ENCODE data around the gene UBE2F.
"Not testable (repeated sequence)": the region's sequence is repeated elsewhere in the genome, so short reads cannot be mapped to it uniquely, and the experiment has no call there.

The UBE2F gene

GRCh38 chr2:237946423-237946822 lies 20.4 kb upstream of the UBE2F start:
- no peak for DNase-seq

GRCh38 chr2:237951354-237951753 lies 15.5 kb upstream of the UBE2F start:
- DNase-seq, result not testable (repeated sequence)

DNA sequence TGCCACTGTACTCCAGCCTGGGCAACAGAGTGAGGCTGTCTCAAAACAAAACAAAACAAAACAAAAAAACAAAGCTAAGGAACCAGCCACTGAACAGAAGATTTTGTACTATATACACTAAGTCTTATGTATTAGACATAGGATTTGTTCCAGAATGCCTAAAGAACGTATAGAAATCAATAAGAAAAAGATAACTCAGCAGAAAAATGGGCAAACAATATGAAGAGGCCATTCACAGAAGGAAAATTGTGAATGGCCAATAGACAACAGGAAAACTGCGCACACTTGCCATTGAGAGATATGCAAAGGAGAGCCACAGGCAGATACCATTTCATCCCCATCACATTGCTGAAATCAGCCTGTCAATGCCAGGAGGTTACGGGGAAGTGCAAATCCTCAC lies 14.9 kb upstream of the UBE2F start:
- DNase-seq, result no peak

DNA sequence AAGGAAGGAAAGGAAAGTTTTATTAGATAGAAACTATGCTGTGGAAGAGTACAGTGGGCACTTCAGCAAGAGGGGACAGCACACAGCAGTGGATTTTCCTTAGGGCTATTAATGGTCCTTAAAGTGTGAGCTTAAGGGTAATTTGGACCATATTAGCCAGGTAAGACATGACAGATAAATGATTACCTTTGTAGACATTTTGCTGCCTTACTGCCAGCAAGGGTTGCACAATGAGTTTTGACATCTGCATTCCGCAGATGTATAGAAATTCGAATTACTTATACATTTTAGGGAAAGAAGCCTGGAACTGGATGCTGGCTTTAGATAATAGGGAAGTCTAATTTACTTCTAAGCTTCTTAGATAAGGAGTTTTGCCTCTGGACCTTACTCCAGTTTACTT lies 14.0 kb upstream of the UBE2F start:
- no peak for DNase-seq

DNA sequence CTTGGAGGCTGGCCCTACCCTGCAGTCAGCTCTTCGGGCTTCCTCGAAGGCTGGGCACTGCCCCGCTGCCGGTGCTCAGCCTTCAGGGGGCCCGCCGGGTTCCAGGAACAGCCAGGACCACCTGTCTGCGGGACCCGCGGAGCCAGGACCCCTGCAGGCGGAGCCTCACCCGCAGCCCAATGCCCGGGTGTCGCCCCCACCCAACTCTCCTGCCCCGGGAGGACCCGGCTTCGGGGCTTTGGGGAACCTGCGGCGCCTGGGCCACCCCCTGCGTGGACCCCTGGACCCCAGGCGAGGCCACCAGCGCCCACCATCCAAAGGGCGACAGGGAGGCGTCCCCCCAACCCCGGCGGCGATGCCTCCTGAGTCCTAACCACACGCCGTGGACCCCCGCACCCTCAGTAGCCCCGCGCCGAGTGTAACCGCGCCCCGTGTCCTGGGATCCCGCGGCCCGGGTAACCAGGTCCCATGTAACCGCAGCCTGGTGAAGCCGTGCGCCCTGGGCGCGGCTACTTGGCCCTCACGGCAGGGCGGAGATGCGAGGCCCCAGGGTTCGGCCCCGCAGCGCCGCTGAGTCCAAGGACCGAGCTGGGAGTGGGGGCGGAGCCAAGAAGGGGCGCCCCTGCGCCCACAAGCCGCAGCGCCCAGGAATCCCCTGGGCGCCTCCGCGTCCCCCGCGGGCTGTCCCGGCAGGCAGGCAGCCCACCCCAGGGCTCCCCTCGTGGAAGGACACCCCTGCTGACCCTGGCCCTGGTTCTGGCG lies 11.0 kb upstream of the UBE2F start:
- peak; percentile 15 for DNase-seq

DNA sequence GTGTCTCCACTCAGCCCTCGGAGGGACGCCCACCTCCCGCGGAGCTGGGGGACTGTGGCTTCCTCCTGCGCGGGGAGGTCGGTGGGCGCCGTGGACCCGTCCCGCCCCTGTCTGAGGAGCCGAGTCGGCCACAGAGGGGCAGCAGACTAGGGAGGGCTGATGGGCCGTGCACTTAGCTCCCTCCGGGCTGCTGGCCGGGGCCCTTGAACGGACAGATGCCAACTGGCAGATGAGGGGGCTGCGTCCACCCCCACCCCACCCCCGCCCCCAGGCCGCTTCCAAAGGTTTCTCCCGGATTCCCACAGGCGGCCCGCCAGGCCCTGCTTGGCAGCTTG lies 10.4 kb upstream of the UBE2F start:
- DNase-seq, result no peak

GRCh38 chr2:237961637-237962036 lies 5.2 kb upstream of the UBE2F start:
- DNase-seq, result no peak

- DNase-seq, result no peak
Measured at GRCh38 chr2:237962432-237963084, 4.3 kb upstream of the UBE2F start.

DNA sequence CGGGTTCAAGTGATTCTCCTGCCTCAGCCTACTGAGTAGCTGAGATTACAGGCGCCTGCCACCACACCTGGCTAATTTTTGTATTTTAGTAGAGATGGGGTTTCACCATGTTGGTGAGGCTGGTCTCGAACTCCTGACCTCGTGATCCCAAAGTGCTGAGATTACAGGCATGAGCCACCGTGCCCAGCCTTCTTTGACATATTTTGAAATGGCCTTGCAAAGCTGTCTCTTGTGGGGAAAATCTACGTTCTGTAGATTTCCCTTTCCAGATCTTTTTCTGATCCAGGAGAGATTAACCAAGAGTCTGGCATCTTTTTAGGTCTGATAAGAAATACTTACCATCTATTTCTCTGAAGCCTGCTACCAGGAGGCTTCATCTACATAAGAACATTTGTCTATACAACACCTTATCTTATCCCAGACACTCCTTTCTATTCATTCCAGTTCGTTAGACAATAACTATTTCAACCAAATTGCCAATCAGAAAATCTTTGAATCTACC lies 3.3 kb upstream of the UBE2F start:
- DNase-seq, result not testable (repeated sequence)

DNA sequence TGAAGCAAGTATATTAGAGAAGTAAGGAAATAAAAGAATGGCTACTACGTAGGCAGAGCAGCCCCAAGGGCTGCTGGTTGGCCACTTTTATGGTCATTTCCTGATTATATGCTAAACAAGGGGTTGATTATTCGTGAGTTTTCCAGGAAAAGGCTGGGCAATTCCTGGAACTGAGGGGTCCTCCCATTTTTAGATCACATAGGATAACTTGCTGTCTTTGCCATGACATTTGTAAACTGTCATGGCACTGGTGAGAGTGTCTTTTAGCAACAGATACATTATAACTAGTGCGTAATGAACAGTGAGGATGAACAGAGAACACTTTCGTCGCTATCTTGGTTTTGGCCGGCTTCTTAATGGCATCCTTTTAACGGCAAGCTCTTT lies 2.6 kb upstream of the UBE2F start:
- no peak for DNase-seq

DNA sequence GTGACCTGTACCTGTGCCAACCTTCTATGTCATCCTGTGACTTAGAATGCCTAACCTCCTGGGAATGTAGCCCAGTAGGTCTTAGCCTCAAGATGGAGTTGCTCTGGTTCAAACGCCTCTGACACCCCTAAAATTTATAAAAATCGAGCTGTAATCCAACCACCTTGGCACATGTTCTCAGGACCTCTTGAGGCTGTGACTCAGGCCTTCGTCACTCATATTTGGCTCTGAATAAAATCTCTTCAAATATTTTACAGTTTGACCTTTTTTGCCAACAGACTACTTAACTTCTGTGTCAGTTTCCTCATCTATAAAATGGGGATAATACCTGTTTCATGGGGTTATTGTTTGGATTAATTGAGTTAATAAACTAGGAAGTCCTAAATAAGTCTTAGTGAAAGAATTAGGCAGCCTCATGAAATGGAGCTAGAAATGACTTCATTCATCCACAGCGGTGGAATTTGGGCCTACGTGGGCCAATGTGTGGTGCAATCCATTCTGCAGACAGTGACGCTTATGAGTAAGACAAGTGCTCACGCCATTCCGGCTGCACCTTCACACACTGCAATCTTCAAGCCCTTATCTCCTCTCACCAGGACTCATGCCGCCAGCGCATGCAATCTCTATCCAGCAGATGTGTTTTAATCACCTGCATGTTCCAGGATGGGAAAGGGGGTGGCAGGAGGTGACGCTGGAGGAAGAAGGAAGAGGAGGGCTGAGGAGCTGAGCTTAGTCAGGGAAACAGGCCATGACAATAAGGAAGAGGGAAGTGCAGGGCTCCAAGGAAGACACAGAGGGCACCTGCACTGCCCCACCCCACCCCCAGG lies 2.0 kb upstream of the UBE2F start:
- DNase-seq, result no peak

DNA sequence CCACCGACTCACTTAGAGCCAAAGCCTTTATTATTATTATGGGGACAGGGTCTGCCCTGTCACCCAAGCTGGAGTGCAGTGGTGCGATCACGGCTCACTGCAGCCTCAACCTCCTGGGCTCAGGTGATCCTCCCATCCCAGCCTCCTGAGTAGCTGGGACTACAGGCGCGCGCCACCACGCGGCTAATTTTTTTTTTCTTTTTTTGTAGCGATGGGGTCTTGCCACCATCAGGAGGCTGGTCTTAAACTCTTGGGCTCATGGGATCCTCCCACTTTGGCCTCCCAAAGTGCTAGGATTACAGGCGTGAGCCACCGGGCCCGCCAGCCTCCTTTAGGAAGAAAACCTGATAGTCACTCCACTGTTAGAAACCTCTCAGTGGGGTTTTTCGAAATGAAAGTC lies 970 bp upstream of the UBE2F start:
- not testable (repeated sequence) for DNase-seq

DNA sequence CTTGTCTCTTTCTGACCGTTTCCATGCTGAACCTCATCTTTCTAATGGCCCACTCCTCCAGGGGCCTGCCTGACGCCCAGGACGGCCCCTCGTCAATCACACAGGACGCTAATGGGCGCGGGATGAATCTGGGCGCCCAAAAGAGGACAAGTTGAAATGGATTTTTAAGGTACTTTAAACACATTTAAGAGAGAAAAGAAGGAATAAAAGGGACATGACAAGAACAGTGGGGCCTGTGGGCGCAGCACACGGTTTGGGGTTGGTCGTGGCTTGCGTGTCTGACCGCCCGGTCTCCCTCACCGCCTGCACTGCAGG lies 607 bp upstream of the UBE2F start:
- DNase-seq, result no peak

DNA sequence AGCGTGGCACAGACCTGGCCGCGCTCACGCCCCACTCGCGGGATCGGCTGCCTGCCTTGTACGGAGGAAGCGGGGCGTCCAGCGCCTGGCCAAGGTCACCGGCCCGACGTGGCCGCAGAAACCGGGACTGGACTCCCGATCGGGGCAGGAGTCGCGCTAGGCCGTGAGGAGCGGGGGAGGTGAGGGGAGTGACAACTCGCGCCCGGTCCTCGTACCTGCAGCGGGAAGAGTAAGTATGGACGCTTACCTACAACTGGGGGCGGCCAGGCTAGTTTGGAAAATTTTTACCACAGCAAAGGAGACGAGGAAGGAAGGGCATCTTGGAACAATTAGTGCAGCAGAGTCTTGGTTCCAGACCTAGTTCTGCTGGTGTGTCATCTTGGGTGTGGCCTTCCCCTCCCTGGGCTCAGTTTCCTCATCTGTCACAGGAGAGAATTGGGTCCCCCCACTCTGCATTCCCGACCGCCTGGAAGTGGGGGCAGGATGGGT lies 693 bp downstream of the UBE2F start:
- DNase-seq, result peak; percentile 18

GRCh38 chr2:237968048-237968862 lies 1.4 kb downstream of the UBE2F start:
- DNase-seq, result peak; percentile 35

GRCh38 chr2:237971661-237972060 lies 4.8 kb downstream of the UBE2F start:
- DNase-seq, result no peak

DNA sequence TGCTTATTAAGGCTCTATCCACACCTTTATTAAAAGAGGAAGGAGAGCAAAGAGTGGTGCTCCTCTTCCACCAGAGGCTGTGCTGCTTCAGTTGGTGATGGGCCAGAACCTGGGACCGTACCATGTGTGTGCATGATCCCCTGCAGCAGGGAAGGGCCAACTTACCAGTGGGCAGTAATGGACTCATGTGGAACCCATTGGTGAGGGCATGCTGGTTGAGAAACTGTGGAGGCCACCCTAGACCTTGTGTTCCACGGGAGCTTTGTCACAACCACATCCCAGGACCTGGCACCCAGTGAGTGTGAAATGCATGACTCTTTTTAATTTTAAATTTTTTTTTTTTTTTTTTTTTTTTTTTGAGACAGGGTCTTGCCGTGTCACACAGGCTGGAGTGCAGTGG lies 5.4 kb downstream of the UBE2F start:
- no peak for DNase-seq

DNA sequence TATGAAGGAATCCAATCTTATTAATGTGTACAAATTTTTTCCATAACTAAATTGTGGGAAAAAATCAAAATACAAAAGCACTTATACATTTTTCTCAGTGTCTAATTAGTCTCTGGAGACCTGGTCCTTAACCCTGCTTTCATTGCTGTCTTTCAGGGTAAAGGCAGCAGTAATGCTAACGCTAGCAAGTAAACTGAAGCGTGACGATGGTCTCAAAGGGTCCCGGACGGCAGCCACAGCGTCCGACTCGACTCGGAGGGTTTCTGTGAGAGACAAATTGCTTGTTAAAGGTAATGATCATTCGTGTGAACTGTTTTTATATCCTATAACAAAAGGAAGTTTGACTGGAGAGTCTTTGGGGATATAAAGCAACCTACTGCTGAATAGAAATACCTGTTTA lies 6.1 kb downstream of the UBE2F start:
- no peak for DNase-seq

DNA sequence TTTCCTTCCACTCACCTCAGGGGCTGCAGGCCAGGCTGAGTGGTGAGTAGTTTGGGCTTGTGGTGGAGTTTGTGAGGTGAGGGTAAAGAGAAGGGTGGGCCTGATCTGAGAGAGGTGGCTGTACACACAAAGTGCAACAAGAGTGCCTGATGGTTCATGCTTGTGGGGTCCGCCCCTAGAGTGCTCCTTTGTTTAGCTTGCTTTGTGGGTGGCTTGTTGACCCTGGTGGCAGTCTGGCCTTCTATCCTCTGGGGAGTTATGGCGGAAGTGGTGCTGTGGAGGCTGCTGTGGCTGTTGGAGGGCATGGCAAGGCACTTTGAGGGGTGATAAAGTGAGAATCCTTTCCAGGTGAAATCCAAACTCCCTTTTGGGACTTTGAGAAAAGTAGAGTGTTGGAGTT lies 10.6 kb downstream of the UBE2F start:
- no peak for DNase-seq

DNA sequence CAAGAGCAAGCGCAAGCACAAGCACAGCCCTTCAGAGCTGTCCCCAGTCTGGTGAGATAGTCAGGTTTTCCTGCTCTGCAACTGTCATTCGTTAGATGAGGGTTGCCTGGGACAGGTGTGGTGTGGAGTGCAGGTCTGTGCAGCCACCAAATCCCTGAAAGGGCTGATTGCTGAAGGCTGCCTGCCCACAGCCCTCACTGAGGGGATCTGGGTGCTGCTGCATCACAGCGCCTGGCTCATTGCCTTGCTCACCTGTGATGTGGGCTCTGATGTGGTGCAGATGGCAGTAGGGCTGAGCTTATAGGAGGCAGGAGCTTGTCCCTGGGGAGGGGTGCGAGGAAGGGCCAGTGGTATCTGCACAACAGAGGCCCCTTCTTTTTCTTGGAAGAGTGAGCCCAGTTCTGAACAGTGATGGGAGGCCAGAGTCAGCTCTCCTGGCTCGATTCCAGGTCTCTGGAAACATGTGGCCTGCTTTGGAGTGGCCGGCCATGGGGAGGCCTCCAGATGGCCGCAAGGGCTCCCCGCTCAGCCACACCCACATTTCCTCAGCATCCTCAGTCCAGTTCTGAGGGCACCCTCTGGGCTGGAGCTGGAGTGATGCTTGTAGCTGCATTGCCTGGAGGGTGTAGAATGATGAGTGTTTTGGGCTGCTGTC lies 11.4 kb downstream of the UBE2F start:
- no peak for DNase-seq

GRCh38 chr2:237979331-237979730 lies 12.5 kb downstream of the UBE2F start:
- DNase-seq, result no peak

DNA sequence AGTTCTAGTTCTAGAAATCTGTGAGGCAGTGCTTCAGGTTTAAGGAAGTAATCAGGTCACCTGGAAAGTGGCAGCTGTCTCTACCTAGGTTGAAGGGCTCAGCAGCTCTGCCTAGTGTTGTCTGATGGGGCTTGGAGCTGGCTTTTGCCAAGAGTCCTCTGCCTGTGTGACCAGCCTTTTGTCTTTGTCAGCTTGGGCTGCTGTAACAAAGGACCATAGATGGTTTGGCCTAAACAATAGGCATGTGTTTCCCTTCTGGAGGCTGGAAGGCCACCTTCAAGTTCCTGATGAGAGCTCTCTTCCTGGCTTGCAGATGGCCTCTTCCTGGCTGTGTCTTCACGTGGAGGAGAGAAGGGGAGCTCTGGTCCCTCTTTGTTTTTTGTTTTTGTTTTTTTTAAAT lies 13.3 kb downstream of the UBE2F start:
- DNase-seq, result no peak

Measured in stimulated activated CD4-positive, alpha-beta T cell treated with anti-CD3 and anti-CD28 coated beads, Interleukin-4, amount 100 ng/mL, for 1 hour (primary cell).